Endothelial cell of umbilical vein (primary cell): ENCODE data around the gene DYRK4. TPM values are rescaled to one million over a fixed set of nuclear protein-coding genes. Genes with fewer than 3 reads are reported as not detected.

Source experiments
- BruUV-seq: library from RNA; stranded (reverse); fragments of 400-500 nt; replicated peaks from 2 replicates; lab custom pipeline; 2021; lab: Mats Ljungman, UMichigan
- CTCF ChIA-PET: fragments of 300-600, 350-600 bp; sonication (Branson Sonifier 250); formaldehyde crosslinking; loops from one replicate; lab custom pipeline; 2021; ENCODE audit warnings: antibody characterized with exemption, inconsistent platforms; lab: Charles Lee
- POLR2A ChIA-PET: fragments of 300-600, 350-600 bp; sonication (Branson Sonifier 250); formaldehyde crosslinking; loops from one replicate; lab custom pipeline; 2021; ENCODE audit warnings: antibody characterized with exemption, inconsistent platforms; lab: Charles Lee
- DNase-seq: peaks from one replicate; pipeline ENCODE4 v3.0.0-alpha.2; 2011; ENCODE audit warnings: low read depth, low spot score
- FAIRE-seq: peaks from 2 replicates; lab custom pipeline; 2011; peaks lifted over from hg19 to GRCh38; lab: Jason Lieb, UNC
- H2AFZ ChIP-seq: 2 replicates; pipeline ENCODE4 v1.6.0; 2012; ENCODE audit warnings: low read depth, low read length, control low read depth, inconsistent platforms
- H3K27ac ChIP-seq: 2 replicates; pipeline ENCODE4 v1.5.1; 2011; ENCODE audit warnings: low read depth, mild to moderate bottlenecking, control low read depth, low read length, moderate library complexity; ENCODE audit not compliant: insufficient read depth
- H3K27me3 ChIP-seq, 2 experiments: 2 replicates each; pipeline versions ENCODE4 v1.6.0 to v1.6.1; 2011; ENCODE audit warnings: low read length in 2 of 2, mixed read lengths in 1 of 2; ENCODE audit not compliant: control insufficient read depth in 2 of 2, insufficient read depth in 2 of 2
- H3K36me3 ChIP-seq, 2 experiments: 2 replicates in 1 of 2; 3 replicates in 1 of 2; pipeline ENCODE4 v1.5.1; 2011; ENCODE audit warnings: low read length in 2 of 2, mild to moderate bottlenecking in 1 of 2, moderate library complexity in 1 of 2; ENCODE audit not compliant: control insufficient read depth in 2 of 2, insufficient read depth in 2 of 2; ENCODE audit errors: extremely low read depth in 1 of 2
- H3K4me1 ChIP-seq: 3 replicates; pipeline ENCODE4 v1.5.1; 2011; ENCODE audit warnings: mild to moderate bottlenecking, low read length; ENCODE audit not compliant: control insufficient read depth, insufficient read depth; ENCODE audit errors: extremely low read depth
- H3K4me2 ChIP-seq: 2 replicates; pipeline ENCODE4 v1.6.1; 2011; ENCODE audit warnings: low read length, control low read depth, mixed read lengths; ENCODE audit not compliant: insufficient read depth
- H3K4me3 ChIP-seq, 3 experiments: fragments of 200-600 bp in 1 of 3; sonication (generic), shearing (Covaris generic) in 1 of 3; replicated peaks in 1 of 3; 2 replicates each; pipeline ENCODE4 v1.5.1; 2011 to 2016; ENCODE audit warnings: control low read depth in 3 of 3, low read length in 3 of 3, mild to moderate bottlenecking in 2 of 3, inconsistent platforms in 1 of 3, low read depth in 1 of 3, moderate library complexity in 1 of 3; ENCODE audit not compliant: insufficient read depth in 1 of 3
- H3K79me2 ChIP-seq: 2 replicates; pipeline ENCODE4 v1.6.0; 2012; ENCODE audit warnings: low read length, inconsistent platforms; ENCODE audit not compliant: control insufficient read depth, insufficient read depth
- H3K9ac ChIP-seq: replicated peaks from 2 replicates; pipeline ENCODE3; 2011; ENCODE audit warnings: low read length, control low read depth; ENCODE audit not compliant: insufficient read depth; ENCODE audit errors: extremely low read depth
- H3K9me1 ChIP-seq: replicated peaks from 3 replicates; pipeline ENCODE4 v1.6.0; 2011; ENCODE audit warnings: mild to moderate bottlenecking, low read length; ENCODE audit not compliant: control insufficient read depth, insufficient read depth; ENCODE audit errors: extremely low read depth
- H3K9me3 ChIP-seq: replicated peaks from 2 replicates; pipeline ENCODE4 v1.5.1; 2012; ENCODE audit warnings: low read length, inconsistent platforms; ENCODE audit not compliant: control insufficient read depth, insufficient read depth
- H4K20me1 ChIP-seq: replicated peaks from 2 replicates; pipeline ENCODE3; 2011; ENCODE audit warnings: mild to moderate bottlenecking, low read length; ENCODE audit not compliant: control insufficient read depth, insufficient read depth; ENCODE audit errors: extremely low read depth
- CTCF ChIP-seq, 2 donors: IDR thresholded peaks; 1 replicate in 1 of 2; 2 replicates in 1 of 2; pipeline ENCODE4 v1.5.1; 2011; ENCODE audit warnings: low read length in 2 of 2, mild to moderate bottlenecking in 2 of 2, moderate library complexity in 2 of 2, control low read depth in 1 of 2, inconsistent platforms in 1 of 2, low read depth in 1 of 2; ENCODE audit not compliant: insufficient read depth in 1 of 2; ENCODE audit errors: extremely low read depth in 1 of 2
- EZH2 ChIP-seq: IDR thresholded peaks from 2 replicates; pipeline ENCODE4 v1.6.1; 2012; ENCODE audit warnings: borderline replicate concordance, low read depth, mild to moderate bottlenecking, moderate library complexity, low read length, inconsistent platforms; ENCODE audit not compliant: severe bottlenecking
- FOS ChIP-seq: IDR thresholded peaks from 2 replicates; pipeline ENCODE4 v1.6.1; 2011; ENCODE audit warnings: mild to moderate bottlenecking, low read length, moderate library complexity, borderline replicate concordance; ENCODE audit not compliant: insufficient read depth
- GATA2 ChIP-seq: IDR thresholded peaks from 2 replicates; pipeline ENCODE4 v1.7.0; 2011; ENCODE audit warnings: low read depth, mild to moderate bottlenecking, moderate library complexity, mixed read lengths, low read length; ENCODE audit not compliant: insufficient read length, insufficient read depth
- JUN ChIP-seq: IDR thresholded peaks from 2 replicates; pipeline ENCODE4 v1.6.1; 2011; ENCODE audit warnings: borderline replicate concordance, low read depth; ENCODE audit not compliant: insufficient read length, insufficient read depth
- MAX ChIP-seq: IDR thresholded peaks from 2 replicates; pipeline ENCODE4 v1.6.1; 2011; ENCODE audit not compliant: insufficient read depth, insufficient read length
- MYC ChIP-seq: IDR thresholded peaks from one replicate; pipeline ENCODE4 v1.6.1; 2011; ENCODE audit warnings: mild to moderate bottlenecking, low read depth, low read length
- POLR2A ChIP-seq: IDR thresholded peaks from 2 replicates; pipeline ENCODE4 v1.6.1; 2012; ENCODE audit warnings: low read depth, mild to moderate bottlenecking, control low read depth, low read length
- POLR2AphosphoS5 ChIP-seq: IDR thresholded peaks from 2 replicates; pipeline ENCODE4 v1.6.1; 2012; ENCODE audit warnings: low read depth, mild to moderate bottlenecking, control low read depth, low read length, moderate library complexity; ENCODE audit not compliant: insufficient read depth
- dilution Hi-C: fragments of 300-500 bp; cut with MboI; formaldehyde crosslinking; loops from one replicate; pipeline ENCODE4 v1.15.0; 2019; ENCODE audit warnings: low sequenced_read_pairs; ENCODE audit not compliant: extremely low pct_ligation_motif_present
- intact Hi-C: fragments of 100-400 bp; cut with micrococcal nuclease; formaldehyde crosslinking; loops from one replicate; pipeline ENCODE4 v1.10.0; 2022
- polyA plus RNA-seq, 4 experiments: library from polyadenylated mRNA; depleted of rRNA in 3 of 4; stranded (reverse) in 3 of 4; unstranded in 1 of 4; fragments of >200 nt; gene quantifications; 2 replicates each; pipeline versions ENCODE4 v1.2.1 to v1.2.3, GENCODE V29; 2011 to 2012; ENCODE audit warnings: missing spikeins in 1 of 4
- total RNA-seq: library from RNA; stranded (reverse); gene quantifications from 2 replicates; pipeline ENCODE4 v1.2.3, GENCODE V29; 2021

DYRK4 gene
- total and polyA plus RNA-seq, 2 donors (not counting 3 experiments of a cell fraction or from before 2014, with no cell fraction given): 38.7 to 45.4 TPM

- H3K4me3 ChIP-seq: no peak overlapping the region
- POLR2A ChIA-PET: no interaction called here
Observed at GRCh38 chr12:4564818-4565217, 2.8 kb downstream of the DYRK4 start.

More at GRCh38 chr12:4564818-4565217, 2.8 kb downstream of the DYRK4 start:
- FAIRE-seq: no peak
- H4K20me1 ChIP-seq: no peaks in the 10 kb centered on the region
- H3K36me3 ChIP-seq: no peaks in the 10 kb centered on the region
- H3K79me2 ChIP-seq: no peaks in the 10 kb centered on the region
- BruUV-seq: no TSS peak
- dilution Hi-C loops (no loop called here), intact Hi-C loops (no loop called here)
- CTCF ChIA-PET: no interaction called here
- TF ChIP-seq FOS (no peak), POLR2A (no peak), POLR2AphosphoS5 (no peak), EZH2 (no peak), JUN (no peak), CTCF (IDR thresholded peaks at IDR 0.05; ENCODE audit: extremely low read depth in 1 of 2, insufficient read depth in 1 of 2, low read depth in 1 of 2, low read length in 2 of 2) (no peak), MAX (no peak), GATA2 (no peak), MYC (no peak)
- no peak overlapping the region for H3K27ac ChIP-seq
- no peaks in the 10 kb centered on the region for H3K27me3 ChIP-seq
- no peak overlapping the region for H2AFZ ChIP-seq
- no peak overlapping the region for H3K9ac ChIP-seq
- H3K9me1 ChIP-seq: no peaks in the 10 kb centered on the region
- no peak overlapping the region for H3K4me2 ChIP-seq
- no peak for DNase-seq
- H3K9me3 ChIP-seq: no peaks in the 10 kb centered on the region
- peaks cover 3% of the 10 kb centered on the region for H3K4me1 ChIP-seq
